Measurements from ENCODE around the gene NCOA5. TPM values are rescaled to one million over a fixed set of nuclear protein-coding genes. Genes with fewer than 3 reads are reported as not detected.

Gene NCOA5
- total RNA-seq, 6 donors from 2014 or later: 17.1 to 48.2 (median 30.2) TPM

DNA sequence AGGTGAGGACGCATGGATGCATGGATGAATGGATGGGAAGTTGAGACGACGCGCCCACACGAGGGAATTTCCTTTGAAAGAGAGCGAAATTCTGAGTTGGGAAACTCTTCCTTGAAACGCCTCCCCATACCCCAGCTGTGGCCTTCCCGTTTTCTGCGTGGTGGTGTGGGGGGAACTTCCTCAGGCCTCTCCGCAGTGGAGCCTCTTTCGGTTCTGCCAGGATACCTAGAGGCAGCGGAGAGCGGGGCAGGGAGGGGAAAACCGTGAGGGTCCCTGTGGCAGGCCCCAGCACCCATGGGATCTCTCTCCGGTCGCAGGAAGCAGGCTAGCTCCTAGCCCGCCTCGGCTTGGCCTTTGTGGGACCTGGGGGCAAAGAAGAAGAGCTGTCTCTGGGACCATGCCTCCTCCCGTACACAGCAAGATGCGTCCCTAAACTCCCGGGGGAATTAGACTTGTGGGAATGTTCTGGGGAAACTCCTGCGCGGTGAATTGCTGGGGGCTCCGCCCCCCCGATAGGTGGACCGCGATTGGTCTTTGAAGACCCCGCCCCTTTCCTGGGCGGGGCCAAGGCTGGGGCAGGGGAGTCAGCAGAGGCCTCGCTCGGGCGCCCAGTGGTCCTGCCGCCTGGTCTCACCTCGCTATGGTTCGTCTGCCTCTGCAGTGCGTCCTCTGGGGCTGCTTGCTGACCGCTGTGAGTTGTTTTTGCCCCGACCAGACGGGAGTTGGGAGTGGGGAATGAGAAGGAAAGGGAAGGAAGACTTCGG is 28.1 kb upstream of the NCOA5 start, which contains the start of gene CD40:
CD40 (plus strand) TSS at position 611 of the 764 bp plus-strand sequence; CDS start at position 641, 30 bp downstream.
- peak within 1 kb of the TSS; percentile 51 to 70 (median 66) for H3K4me3 ChIP-seq
- H3K36me3 ChIP-seq: peaks cover 0 to 12% (median 7%) of the 10 kb centered on the region in 4 donors
- H3K27me3 ChIP-seq: no peaks in the 10 kb centered on the region
- peak within 1 kb of the TSS; percentile 87 to 92 (median 89) for H3K27ac ChIP-seq
- DNase-seq (peak; percentile 90 to 93), ATAC-seq (ENCODE audit: low FRiP score in 2 of 2) (peak; percentile 95 to 97)
- H3K9me3 ChIP-seq: no peaks in the 10 kb centered on the region
- TF ChIP-seq, protein P1, sequence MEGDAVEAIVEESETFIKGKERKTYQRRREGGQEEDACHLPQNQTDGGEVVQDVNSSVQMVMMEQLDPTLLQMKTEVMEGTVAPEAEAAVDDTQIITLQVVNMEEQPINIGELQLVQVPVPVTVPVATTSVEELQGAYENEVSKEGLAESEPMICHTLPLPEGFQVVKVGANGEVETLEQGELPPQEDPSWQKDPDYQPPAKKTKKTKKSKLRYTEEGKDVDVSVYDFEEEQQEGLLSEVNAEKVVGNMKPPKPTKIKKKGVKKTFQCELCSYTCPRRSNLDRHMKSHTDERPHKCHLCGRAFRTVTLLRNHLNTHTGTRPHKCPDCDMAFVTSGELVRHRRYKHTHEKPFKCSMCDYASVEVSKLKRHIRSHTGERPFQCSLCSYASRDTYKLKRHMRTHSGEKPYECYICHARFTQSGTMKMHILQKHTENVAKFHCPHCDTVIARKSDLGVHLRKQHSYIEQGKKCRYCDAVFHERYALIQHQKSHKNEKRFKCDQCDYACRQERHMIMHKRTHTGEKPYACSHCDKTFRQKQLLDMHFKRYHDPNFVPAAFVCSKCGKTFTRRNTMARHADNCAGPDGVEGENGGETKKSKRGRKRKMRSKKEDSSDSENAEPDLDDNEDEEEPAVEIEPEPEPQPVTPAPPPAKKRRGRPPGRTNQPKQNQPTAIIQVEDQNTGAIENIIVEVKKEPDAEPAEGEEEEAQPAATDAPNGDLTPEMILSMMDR (IDR thresholded peaks at IDR 0.05): no peak
- TF ChIP-seq EP300 (IDR thresholded peaks at IDR 0.05): no peak
- peak in 3 of 4 donors; percentile 16 to 78 (median 70) for TF ChIP-seq POLR2A (IDR thresholded peaks at IDR 0.05)
- TF ChIP-seq POLR2AphosphoS5 (IDR thresholded peaks at IDR 0.05): peak; percentile 66 to 87
- H3K4me1 ChIP-seq: peaks cover 31 to 44% (median 38%) of the 10 kb centered on the region in 4 donors
- 5 to 7% methylated on average over 25 to 40 of the region's 40 CpGs for WGBS, 2 donors

DNA sequence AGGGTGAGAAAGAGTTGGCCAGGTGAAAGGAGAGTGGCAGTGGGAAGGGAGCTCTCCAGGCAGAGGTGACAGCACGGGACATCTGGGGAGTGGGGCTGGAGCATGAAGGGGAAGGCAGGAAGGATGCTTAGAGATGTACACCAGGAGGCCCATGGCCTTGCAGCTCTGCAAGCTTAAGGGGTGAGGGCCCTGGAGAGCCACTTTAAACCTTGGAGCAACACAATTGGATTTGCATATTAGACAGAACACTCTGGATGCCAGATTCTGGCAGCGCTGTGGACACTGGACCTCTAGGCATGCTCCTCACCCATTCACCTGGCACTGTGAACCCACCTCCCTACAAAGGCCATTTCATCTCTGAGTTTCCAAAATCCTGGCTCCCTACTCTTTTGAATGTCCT is 24.7 kb upstream of the NCOA5 start:
- no peak for ATAC-seq (ENCODE audit: low FRiP score in 2 of 2)
- TF ChIP-seq, protein P1 (IDR thresholded peaks at IDR 0.05): no peak
- TF ChIP-seq POLR2A (IDR thresholded peaks at IDR 0.05): no peak
- no peak for TF ChIP-seq EP300 (IDR thresholded peaks at IDR 0.05)
- TF ChIP-seq POLR2AphosphoS5 (IDR thresholded peaks at IDR 0.05): no peak
- Histone ChIP-seq H3K27ac (no peak overlapping the region), H3K4me1 (peaks cover 11 to 21% (median 21%) of the 10 kb centered on the region in 4 donors), H3K9me3 (no peaks in the 10 kb centered on the region), H3K4me3 (no peak overlapping the region), H3K36me3 (no peaks in the 10 kb centered on the region), H3K27me3 (no peaks in the 10 kb centered on the region)
- DNase-seq: no peak
- WGBS, 2 donors: 78 to 79% methylated on average over 2 of the region's 2 CpGs

DNA sequence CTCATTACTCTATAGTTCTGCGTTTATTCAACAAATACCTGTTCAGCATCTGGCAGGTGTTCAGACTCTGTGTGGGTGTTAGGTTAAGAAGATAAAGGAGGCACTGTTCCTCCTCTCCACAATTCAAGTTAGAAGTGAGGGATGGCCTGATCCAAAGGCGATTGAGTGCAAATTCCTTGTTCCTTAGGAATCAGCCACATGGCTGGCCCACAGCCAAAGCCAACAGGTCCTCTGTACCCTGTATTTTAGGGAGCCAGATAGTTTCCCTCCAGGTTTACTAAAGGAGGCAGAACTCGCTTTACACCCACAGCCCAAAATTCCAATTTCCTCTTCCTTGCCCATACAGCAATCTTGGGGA is 23.3 kb upstream of the NCOA5 start:
- Histone ChIP-seq H3K4me1 (peaks cover 4 to 11% (median 9%) of the 10 kb centered on the region in 4 donors), H3K9me3 (no peaks in the 10 kb centered on the region), H3K4me3 (no peak overlapping the region), H3K36me3 (no peaks in the 10 kb centered on the region), H3K27ac (no peak overlapping the region), H3K27me3 (no peaks in the 10 kb centered on the region)
- TF ChIP-seq EP300 (IDR thresholded peaks at IDR 0.05) (no peak), POLR2AphosphoS5 (IDR thresholded peaks at IDR 0.05) (no peak), POLR2A (IDR thresholded peaks at IDR 0.05) (no peak)
- TF ChIP-seq, protein P1 (IDR thresholded peaks at IDR 0.05): no peak
- ATAC-seq (ENCODE audit: low FRiP score in 2 of 2): no peak
- DNase-seq: no peak
- WGBS, 2 donors: 71 to 79% methylated on average over 3 of the region's 3 CpGs

DNA sequence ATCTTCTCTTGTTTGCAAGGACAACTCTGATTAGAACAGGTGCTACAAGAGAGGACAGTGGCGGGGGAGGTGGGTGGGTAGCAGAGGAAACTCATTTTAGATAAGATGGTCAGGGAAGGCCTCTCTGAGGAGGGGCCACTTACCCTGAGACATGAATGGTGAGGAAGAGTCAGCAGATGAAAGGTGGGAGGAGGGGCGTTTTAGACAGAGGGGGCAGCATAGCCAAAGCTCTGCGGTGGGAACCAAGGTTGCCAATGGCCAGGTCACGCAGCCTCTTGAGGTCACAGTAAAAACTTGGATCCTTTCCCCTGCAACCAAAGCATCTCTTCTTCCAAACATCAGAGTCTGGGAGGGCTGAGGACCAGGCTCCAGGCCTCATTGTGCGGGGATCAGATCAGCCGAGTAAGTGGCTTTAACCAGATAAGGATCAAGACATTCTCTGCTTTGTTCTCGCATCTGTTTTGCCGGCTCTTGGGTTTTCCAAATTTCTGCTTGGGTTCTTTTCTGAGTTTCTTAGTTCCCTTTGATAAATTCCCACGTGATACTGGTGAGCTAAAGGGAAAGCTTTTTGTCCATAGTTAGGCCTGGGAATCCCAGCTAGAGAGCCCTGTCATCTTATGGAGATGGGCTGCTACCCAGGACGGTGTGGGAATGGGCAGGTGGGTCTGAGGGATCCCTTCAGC is 22.8 kb upstream of the NCOA5 start:
- ATAC-seq (ENCODE audit: low FRiP score in 2 of 2) (no peak), DNase-seq (no peak)
- TF ChIP-seq POLR2AphosphoS5 (IDR thresholded peaks at IDR 0.05): no peak
- no peak for TF ChIP-seq EP300 (IDR thresholded peaks at IDR 0.05)
- TF ChIP-seq, protein P1 (IDR thresholded peaks at IDR 0.05): no peak
- TF ChIP-seq POLR2A (IDR thresholded peaks at IDR 0.05): no peak
- Histone ChIP-seq H3K9me3 (no peaks in the 10 kb centered on the region), H3K36me3 (no peaks in the 10 kb centered on the region), H3K27ac (no peak overlapping the region), H3K27me3 (no peaks in the 10 kb centered on the region), H3K4me1 (peaks cover 4 to 10% (median 7%) of the 10 kb centered on the region in 4 donors), H3K4me3 (no peak overlapping the region)
- WGBS, 2 donors: 71 to 74% methylated on average over 10 of the region's 10 CpGs
